ENCODE data around the gene COG6. TPM values are rescaled to one million over a fixed set of nuclear protein-coding genes. Genes with fewer than 3 reads are reported as not detected.

COG6 gene
- total and polyA plus RNA-seq, 2 of the 13 experiments (the other 11 are each of a cell fraction or from before 2014, with no cell fraction given), result 23.5 to 26.1 TPM

DNA sequence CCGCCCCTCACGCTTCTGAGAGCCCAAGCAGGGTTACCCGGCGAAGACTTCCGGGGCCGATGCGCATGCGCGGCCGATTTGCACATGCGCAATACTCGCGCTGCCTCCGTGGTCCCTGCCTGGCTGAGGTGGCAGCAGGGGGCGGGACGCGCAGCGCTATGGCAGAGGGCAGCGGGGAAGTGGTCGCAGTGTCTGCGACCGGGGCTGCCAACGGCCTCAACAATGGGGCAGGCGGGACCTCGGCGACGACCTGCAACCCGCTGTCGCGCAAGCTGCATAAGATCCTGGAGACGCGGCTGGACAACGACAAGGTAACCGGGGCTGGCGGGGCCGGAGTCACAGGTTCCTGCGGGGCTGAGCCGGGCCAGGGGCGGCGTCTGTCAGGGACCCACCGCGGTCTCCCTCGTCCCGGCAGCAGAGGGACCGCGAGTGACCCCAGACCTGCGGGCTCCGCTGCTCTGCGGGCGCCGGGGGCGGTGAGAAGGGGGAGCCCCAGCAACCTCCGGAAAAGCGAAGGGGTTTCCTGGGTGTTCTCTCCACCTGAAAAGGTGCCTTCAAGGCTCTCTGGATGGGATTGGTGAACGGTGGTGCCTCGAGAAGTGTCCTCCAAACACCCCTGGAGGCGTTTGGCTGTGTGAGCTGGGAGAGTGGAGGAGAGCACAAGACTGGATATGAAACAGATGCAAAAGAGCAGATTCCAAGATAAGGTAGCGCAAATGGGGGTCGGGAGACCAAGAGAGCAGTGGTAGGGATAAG lies at the start of gene COG6 (continued):
- TF ChIP-seq MXI1 (IDR thresholded peaks at IDR 0.05; ENCODE audit: borderline replicate concordance, low read depth, low read length) (0 out of 3 replicates have a peak, but pooled peaks have one; percentile 21), ZNF326 (CRISPR knock-in tag; IDR thresholded peaks at IDR 0.05; ENCODE audit: borderline replicate concordance) (no peak), HNRNPK (IDR thresholded peaks at IDR 0.05; ENCODE audit: low read depth, low read length, poor library complexity, severe bottlenecking) (peak; percentile 22), TMF1 (CRISPR knock-in tag; IDR thresholded peaks at IDR 0.05; ENCODE audit: low read depth) (no peak), FOXO1 (CRISPR knock-in tag; IDR thresholded peaks at IDR 0.05) (no peak), MZF1 (CRISPR knock-in tag; IDR thresholded peaks at IDR 0.05; ENCODE audit: borderline replicate concordance) (no peak), TCF12 (IDR thresholded peaks at IDR 0.05) (no peak), TCF12 (CRISPR knock-in tag; IDR thresholded peaks at IDR 0.05) (peak; percentile 56; the same call in 1 of the 2 replicates), ZNF670 (CRISPR knock-in tag; IDR thresholded peaks at IDR 0.05; ENCODE audit: borderline replicate concordance) (no peak), ZFY (CRISPR knock-in tag; IDR thresholded peaks at IDR 0.05) (peak; percentile 80), ZNF614 (CRISPR knock-in tag; IDR thresholded peaks at IDR 0.05; ENCODE audit: borderline replicate concordance) (no peak), ATF7-NPFF (CRISPR knock-in tag; IDR thresholded peaks at IDR 0.05; ENCODE audit: low read depth) (peak; percentile 24; the same call in 1 of the 2 replicates), ZNF552 (CRISPR knock-in tag; IDR thresholded peaks at IDR 0.05; ENCODE audit: borderline replicate concordance) (no peak)
- TF ChIP-seq, protein P1, sequence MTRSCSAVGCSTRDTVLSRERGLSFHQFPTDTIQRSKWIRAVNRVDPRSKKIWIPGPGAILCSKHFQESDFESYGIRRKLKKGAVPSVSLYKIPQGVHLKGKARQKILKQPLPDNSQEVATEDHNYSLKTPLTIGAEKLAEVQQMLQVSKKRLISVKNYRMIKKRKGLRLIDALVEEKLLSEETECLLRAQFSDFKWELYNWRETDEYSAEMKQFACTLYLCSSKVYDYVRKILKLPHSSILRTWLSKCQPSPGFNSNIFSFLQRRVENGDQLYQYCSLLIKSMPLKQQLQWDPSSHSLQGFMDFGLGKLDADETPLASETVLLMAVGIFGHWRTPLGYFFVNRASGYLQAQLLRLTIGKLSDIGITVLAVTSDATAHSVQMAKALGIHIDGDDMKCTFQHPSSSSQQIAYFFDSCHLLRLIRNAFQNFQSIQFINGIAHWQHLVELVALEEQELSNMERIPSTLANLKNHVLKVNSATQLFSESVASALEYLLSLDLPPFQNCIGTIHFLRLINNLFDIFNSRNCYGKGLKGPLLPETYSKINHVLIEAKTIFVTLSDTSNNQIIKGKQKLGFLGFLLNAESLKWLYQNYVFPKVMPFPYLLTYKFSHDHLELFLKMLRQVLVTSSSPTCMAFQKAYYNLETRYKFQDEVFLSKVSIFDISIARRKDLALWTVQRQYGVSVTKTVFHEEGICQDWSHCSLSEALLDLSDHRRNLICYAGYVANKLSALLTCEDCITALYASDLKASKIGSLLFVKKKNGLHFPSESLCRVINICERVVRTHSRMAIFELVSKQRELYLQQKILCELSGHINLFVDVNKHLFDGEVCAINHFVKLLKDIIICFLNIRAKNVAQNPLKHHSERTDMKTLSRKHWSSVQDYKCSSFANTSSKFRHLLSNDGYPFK (CRISPR knock-in tag; IDR thresholded peaks at IDR 0.05; ENCODE audit: borderline replicate concordance), result peak; percentile 77; the same call in 1 of the 2 replicates
- TF ChIP-seq, protein P2, sequence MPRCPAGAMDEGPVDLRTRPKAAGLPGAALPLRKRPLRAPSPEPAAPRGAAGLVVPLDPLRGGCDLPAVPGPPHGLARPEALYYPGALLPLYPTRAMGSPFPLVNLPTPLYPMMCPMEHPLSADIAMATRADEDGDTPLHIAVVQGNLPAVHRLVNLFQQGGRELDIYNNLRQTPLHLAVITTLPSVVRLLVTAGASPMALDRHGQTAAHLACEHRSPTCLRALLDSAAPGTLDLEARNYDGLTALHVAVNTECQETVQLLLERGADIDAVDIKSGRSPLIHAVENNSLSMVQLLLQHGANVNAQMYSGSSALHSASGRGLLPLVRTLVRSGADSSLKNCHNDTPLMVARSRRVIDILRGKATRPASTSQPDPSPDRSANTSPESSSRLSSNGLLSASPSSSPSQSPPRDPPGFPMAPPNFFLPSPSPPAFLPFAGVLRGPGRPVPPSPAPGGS (CRISPR knock-in tag; IDR thresholded peaks at IDR 0.05), result no peak
- TF ChIP-seq, protein P3, sequence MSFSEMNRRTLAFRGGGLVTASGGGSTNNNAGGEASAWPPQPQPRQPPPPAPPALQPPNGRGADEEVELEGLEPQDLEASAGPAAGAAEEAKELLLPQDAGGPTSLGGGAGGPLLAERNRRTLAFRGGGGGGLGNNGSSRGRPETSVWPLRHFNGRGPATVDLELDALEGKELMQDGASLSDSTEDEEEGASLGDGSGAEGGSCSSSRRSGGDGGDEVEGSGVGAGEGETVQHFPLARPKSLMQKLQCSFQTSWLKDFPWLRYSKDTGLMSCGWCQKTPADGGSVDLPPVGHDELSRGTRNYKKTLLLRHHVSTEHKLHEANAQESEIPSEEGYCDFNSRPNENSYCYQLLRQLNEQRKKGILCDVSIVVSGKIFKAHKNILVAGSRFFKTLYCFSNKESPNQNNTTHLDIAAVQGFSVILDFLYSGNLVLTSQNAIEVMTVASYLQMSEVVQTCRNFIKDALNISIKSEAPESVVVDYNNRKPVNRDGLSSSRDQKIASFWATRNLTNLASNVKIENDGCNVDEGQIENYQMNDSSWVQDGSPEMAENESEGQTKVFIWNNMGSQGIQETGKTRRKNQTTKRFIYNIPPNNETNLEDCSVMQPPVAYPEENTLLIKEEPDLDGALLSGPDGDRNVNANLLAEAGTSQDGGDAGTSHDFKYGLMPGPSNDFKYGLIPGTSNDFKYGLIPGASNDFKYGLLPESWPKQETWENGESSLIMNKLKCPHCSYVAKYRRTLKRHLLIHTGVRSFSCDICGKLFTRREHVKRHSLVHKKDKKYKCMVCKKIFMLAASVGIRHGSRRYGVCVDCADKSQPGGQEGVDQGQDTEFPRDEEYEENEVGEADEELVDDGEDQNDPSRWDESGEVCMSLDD (CRISPR knock-in tag; IDR thresholded peaks at IDR 0.05; ENCODE audit: borderline replicate concordance), result 0 out of 2 replicates have a peak, but pooled peaks have one; percentile 77
- TF ChIP-seq, protein P4, sequence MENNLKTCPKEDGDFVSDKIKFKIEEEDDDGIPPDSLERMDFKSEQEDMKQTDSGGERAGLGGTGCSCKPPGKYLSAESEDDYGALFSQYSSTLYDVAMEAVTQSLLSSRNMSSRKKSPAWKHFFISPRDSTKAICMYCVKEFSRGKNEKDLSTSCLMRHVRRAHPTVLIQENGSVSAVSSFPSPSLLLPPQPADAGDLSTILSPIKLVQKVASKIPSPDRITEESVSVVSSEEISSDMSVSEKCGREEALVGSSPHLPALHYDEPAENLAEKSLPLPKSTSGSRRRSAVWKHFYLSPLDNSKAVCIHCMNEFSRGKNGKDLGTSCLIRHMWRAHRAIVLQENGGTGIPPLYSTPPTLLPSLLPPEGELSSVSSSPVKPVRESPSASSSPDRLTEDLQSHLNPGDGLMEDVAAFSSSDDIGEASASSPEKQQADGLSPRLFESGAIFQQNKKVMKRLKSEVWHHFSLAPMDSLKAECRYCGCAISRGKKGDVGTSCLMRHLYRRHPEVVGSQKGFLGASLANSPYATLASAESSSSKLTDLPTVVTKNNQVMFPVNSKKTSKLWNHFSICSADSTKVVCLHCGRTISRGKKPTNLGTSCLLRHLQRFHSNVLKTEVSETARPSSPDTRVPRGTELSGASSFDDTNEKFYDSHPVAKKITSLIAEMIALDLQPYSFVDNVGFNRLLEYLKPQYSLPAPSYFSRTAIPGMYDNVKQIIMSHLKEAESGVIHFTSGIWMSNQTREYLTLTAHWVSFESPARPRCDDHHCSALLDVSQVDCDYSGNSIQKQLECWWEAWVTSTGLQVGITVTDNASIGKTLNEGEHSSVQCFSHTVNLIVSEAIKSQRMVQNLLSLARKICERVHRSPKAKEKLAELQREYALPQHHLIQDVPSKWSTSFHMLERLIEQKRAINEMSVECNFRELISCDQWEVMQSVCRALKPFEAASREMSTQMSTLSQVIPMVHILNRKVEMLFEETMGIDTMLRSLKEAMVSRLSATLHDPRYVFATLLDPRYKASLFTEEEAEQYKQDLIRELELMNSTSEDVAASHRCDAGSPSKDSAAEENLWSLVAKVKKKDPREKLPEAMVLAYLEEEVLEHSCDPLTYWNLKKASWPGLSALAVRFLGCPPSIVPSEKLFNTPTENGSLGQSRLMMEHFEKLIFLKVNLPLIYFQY (CRISPR knock-in tag; IDR thresholded peaks at IDR 0.05; ENCODE audit: borderline replicate concordance), result peak; percentile 41; the same call in 1 of the 2 replicates

Data from HepG2 (cell line).